OCI-LY1 (cell line): ENCODE data around the gene OR5K2.

Experiments
- CTCF ChIP-seq: fragments of 200-600 bp; sonication (generic), shearing (Covaris generic); IDR thresholded peaks from 2 replicates; pipeline ENCODE4 v1.5.1; 2017; ENCODE audit warnings: mild to moderate bottlenecking, antibody characterized with exemption, low read length, moderate library complexity, mixed read lengths
- EZH2 ChIP-seq: fragments of 200-600 bp; sonication (generic), shearing (Covaris generic); IDR thresholded peaks from 2 replicates; pipeline ENCODE4 v1.8.0; 2017; ENCODE audit warnings: borderline replicate concordance, mixed run types, mild to moderate bottlenecking, antibody characterized with exemption, low read length, moderate library complexity, mixed read lengths

- TF ChIP-seq CTCF (no peak), EZH2 (no peak)
Observed at GRCh38 chr3:98531622-98532274, 34.3 kb downstream of the OR5K2 start, which contains the start of gene GPR15.
